ENCODE results near the gene DPCD.

DPCD gene

GRCh38 chr10:101587725-101588653 lies at the start of gene DPCD, which contains the start of gene POLL:
TSS of gene DPCD (plus strand) at chr10:101588321. CDS start at chr10:101588337, 16 bp downstream.
TSS of gene POLL (minus strand) at chr10:101588257. CDS start at chr10:101587360, 897 bp downstream.
- peak; percentile 91 for DNase-seq (ENCODE audit: low read depth)

- no peak for DNase-seq (ENCODE audit: low read depth)
Observed at GRCh38 chr10:101538446-101538845, 49.7 kb upstream of the DPCD start.

GRCh38 chr10:101545898-101546297 lies 42.2 kb upstream of the DPCD start:
- DNase-seq (ENCODE audit: low read depth), result no peak

- no peak for DNase-seq (ENCODE audit: low read depth)
Observed at GRCh38 chr10:101550965-101551364, 37.2 kb upstream of the DPCD start.

GRCh38 chr10:101552442-101552841 lies 35.7 kb upstream of the DPCD start:
- no peak for DNase-seq (ENCODE audit: low read depth)

GRCh38 chr10:101557541-101557940 lies 30.6 kb upstream of the DPCD start:
- DNase-seq (ENCODE audit: low read depth), result no peak

- DNase-seq (ENCODE audit: low read depth), result no peak
Observed at GRCh38 chr10:101558204-101558603, 29.9 kb upstream of the DPCD start.

- DNase-seq (ENCODE audit: low read depth), result no peak
Observed at GRCh38 chr10:101558671-101559595, 29.2 kb upstream of the DPCD start.

GRCh38 chr10:101559596-101560297 lies 28.4 kb upstream of the DPCD start:
- no peak for DNase-seq (ENCODE audit: low read depth)

GRCh38 chr10:101560298-101561067 lies 27.6 kb upstream of the DPCD start:
- DNase-seq (ENCODE audit: low read depth), result no peak

- no peak for DNase-seq (ENCODE audit: low read depth)
Observed at GRCh38 chr10:101561068-101561915, 26.8 kb upstream of the DPCD start.

GRCh38 chr10:101562231-101562630 lies 25.9 kb upstream of the DPCD start:
- no peak for DNase-seq (ENCODE audit: low read depth)

GRCh38 chr10:101563007-101563406 lies 25.1 kb upstream of the DPCD start:
- DNase-seq (ENCODE audit: low read depth), result no peak

GRCh38 chr10:101563497-101564040 lies 24.6 kb upstream of the DPCD start:
- DNase-seq (ENCODE audit: low read depth), result no peak

- no peak for DNase-seq (ENCODE audit: low read depth)
Observed at GRCh38 chr10:101564490-101564991, 23.6 kb upstream of the DPCD start.

GRCh38 chr10:101565370-101565900 lies 22.7 kb upstream of the DPCD start:
- no peak for DNase-seq (ENCODE audit: low read depth)

- DNase-seq (ENCODE audit: low read depth), result no peak
Observed at GRCh38 chr10:101565936-101566332, 22.2 kb upstream of the DPCD start.

GRCh38 chr10:101566333-101567164 lies 21.6 kb upstream of the DPCD start:
- DNase-seq (ENCODE audit: low read depth), result no peak

Measured in amniotic epithelial cell (primary cell).